Renal pelvis (tissue), 12 donors: Measurements from ENCODE around the gene DXO. TPM values are rescaled to one million over a fixed set of nuclear protein-coding genes. Genes with fewer than 3 reads are reported as not detected.
"Not testable (repeated sequence)": the region's sequence is repeated elsewhere in the genome, so short reads cannot be mapped to it uniquely, and the experiment has no call there.

ENCODE experiments used
- DNase-seq: peaks from one replicate; pipeline ENCODE4 v3.0.0-alpha.2; 2013
- long read RNA-seq, 16 experiments: transcript quantifications; one replicate each; lab custom pipeline, GENCODE V29; 2026
- polyA plus RNA-seq, 3 donors: library from polyadenylated mRNA; unstranded; fragments of 120-200 nt; gene quantifications; one replicate each; pipeline ENCODE4 v1.2.1, GENCODE V29; 2013; ENCODE audit not compliant: insufficient read length in 3 of 3

The DXO gene
- polyA plus RNA-seq, result 10 to 100 TPM; 33.8 to 37.2 (median 35.1) TPM
- long read RNA-seq, donor 1, transcript DXO-201 (7 exons, 1,628 nt), result major isoform, 5 of 85 reads
- long read RNA-seq, donor 1, partial matches to known transcripts, result 80 of 85 reads
- long read RNA-seq, donor 1, other reads (novel, unspliced or antisense), result 0 of 85 reads
- long read RNA-seq, donor 2, transcript DXO-201 (7 exons, 1,628 nt), result major isoform, 6 of 60 reads
- long read RNA-seq, donor 2, partial matches to known transcripts, result 34 of 60 reads
- long read RNA-seq, donor 2, other reads (novel, unspliced or antisense), result 17 of 60 reads
- long read RNA-seq, donor 3, partial matches to known transcripts, result 0 of 7 reads
- long read RNA-seq, donor 3, other reads (novel, unspliced or antisense), result 0 of 7 reads
- long read RNA-seq, donor 4, transcript DXO-201 (7 exons, 1,628 nt), result major isoform, 7 of 10 reads
- long read RNA-seq, donor 4, partial matches to known transcripts, result 0 of 10 reads
- long read RNA-seq, donor 4, other reads (novel, unspliced or antisense), result 0 of 10 reads
- long read RNA-seq, donor 5, partial matches to known transcripts, result 0 of 2 reads
- long read RNA-seq, donor 5, other reads (novel, unspliced or antisense), result 0 of 2 reads
- long read RNA-seq, donor 6, partial matches to known transcripts, result 0 of 3 reads
- long read RNA-seq, donor 6, other reads (novel, unspliced or antisense), result 0 of 3 reads
- long read RNA-seq, donor 7, transcript DXO-201 (7 exons, 1,628 nt), result major isoform, 5 of 7 reads
- long read RNA-seq, donor 7, partial matches to known transcripts, result 0 of 7 reads
- long read RNA-seq, donor 7, other reads (novel, unspliced or antisense), result 0 of 7 reads
- long read RNA-seq, donor 8, partial matches to known transcripts, result 0 of 2 reads
- long read RNA-seq, donor 8, other reads (novel, unspliced or antisense), result 0 of 2 reads
- long read RNA-seq, donor 9, partial matches to known transcripts, result 0 of 8 reads
- long read RNA-seq, donor 9, other reads (novel, unspliced or antisense), result 0 of 8 reads
- long read RNA-seq, donor 10, partial matches to known transcripts, result 0 of 3 reads
- long read RNA-seq, donor 10, other reads (novel, unspliced or antisense), result 0 of 3 reads
- long read RNA-seq, donor 11, partial matches to known transcripts, result 8 of 18 reads
- long read RNA-seq, donor 11, other reads (novel, unspliced or antisense), result 7 of 18 reads
- long read RNA-seq, donor 12, partial matches to known transcripts, result 0 of 10 reads
- long read RNA-seq, donor 12, other reads (novel, unspliced or antisense), result 0 of 10 reads
- long read RNA-seq, donor 13, partial matches to known transcripts, result 0 of 7 reads
- long read RNA-seq, donor 13, other reads (novel, unspliced or antisense), result 0 of 7 reads
- long read RNA-seq, donor 14, transcript DXO-201 (7 exons, 1,628 nt), result major isoform, 8 of 9 reads
- long read RNA-seq, donor 14, partial matches to known transcripts, result 0 of 9 reads
- long read RNA-seq, donor 14, other reads (novel, unspliced or antisense), result 0 of 9 reads
- long read RNA-seq, donor 15, transcript DXO-201 (7 exons, 1,628 nt), result major isoform, 10 of 16 reads
- long read RNA-seq, donor 15, partial matches to known transcripts, result 0 of 16 reads
- long read RNA-seq, donor 15, other reads (novel, unspliced or antisense), result 0 of 16 reads
- long read RNA-seq, donor 16, partial matches to known transcripts, result 0 of 4 reads
- long read RNA-seq, donor 16, other reads (novel, unspliced or antisense), result 0 of 4 reads

DNA sequence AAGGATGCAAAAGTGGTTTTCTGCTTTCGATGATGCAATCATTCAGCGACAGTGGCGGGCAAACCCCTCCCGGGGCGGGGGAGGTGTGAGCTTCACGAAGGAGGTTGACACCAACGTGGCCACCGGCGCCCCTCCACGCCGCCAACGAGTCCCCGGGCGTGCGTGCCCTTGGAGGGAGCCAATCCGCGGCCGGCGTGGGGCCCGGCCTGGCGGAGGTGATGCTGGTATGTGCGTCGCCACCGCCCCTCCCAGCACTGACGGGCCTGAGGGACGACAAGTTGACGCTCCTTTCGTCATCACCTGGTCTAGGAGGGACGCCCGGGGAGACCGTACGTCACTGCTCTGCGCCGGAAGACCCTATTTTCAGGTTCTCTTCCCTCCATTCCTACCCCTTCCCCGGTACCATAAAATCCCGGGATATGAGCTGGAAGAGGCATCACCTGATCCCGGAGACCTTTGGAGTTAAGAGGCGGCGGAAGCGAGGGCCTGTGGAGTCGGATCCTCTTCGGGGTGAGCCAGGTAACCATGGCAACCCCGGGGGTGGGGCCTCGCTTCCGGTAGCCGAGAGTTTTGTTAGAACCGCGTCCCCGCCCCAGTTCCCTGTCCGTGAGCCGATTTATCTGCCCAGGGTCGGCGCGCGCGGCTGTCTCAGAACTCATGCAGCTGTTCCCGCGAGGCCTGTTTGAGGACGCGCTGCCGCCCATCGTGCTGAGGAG is at the start of gene DXO:
Gene DXO (minus strand): TSS at position 146 of the 716 bp plus-strand sequence. CDS start 463 bp downstream, outside the sequence.
- peak; percentile 98 for DNase-seq

DNA sequence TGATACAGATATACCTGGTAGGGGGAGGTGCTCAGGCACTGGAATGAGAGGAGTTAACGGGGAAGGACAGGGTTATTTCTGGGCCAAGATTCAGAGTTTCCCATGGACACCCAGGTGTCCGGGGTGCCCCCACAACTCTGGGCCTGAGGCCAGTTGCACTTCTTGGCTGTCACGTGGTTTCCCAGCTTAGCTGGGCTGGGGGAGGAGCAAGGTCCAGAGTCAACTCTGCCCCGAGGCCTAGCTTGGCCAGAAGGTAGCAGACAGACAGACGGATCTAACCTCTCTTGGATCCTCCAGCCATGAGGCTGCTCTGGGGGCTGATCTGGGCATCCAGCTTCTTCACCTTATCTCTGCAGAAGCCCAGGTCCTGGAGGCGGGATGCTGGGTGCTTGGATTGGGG is 42.6 kb upstream of the DXO start, which contains the start of gene C4B:
Gene C4B (plus strand): TSS at position 249 of the 400 bp plus-strand sequence. CDS start 51 bp downstream, at position 300.
- not testable (repeated sequence) for DNase-seq

DNA sequence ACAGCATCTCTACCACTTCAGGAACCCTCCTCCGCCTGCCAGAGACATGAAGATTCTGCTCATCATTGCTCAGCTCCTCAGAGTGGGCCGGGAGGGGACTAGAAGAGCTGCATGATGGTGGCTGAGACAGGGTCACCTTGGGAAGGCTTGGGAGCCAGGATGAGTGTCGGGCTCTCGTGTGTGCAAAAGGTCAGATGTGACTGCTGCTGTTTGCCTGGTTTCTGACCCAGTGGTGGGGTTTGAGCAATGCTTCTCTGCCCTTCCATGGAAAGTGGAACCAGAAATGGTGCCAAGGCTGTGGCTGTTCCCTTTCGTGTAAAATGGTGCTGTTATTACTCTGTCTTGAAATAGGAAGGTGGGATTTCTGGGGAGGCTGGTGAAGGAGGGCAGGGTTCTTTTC is 41.8 kb upstream of the DXO start:
- DNase-seq, result not testable (repeated sequence)

DNA sequence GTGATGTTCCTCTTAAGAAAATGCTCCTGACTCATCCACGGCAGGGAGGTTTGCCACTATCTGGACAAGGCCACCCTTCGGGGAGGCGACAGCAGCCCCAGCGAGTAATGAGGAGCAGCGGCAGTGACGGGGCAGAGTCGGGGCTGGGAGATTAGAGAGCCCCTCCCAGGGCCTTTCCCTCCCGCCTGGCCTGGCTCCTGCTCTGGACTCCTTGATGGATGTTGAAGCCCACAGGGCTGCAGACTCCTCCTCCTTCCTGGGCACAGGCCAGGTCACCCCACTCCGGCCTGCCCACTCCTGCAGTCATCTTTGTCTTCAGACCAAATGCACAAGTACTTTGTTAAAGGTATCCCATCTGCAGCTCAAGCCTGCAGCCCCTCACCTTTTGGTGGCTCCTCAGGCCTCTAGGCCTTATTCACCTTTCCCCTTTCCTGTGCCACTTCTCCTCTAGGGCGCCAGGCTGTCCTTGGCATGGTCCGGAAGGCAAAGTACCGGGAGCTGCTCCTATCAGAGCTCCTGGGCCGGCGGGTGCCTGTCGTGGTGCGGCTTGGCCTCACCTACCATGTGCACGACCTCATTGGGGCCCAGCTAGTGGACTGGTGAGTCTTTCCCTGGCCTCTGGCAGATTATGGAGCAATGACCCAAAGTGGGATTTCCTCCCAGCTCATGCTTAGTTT is 41.1 kb upstream of the DXO start:
- not testable (repeated sequence) for DNase-seq

DNA sequence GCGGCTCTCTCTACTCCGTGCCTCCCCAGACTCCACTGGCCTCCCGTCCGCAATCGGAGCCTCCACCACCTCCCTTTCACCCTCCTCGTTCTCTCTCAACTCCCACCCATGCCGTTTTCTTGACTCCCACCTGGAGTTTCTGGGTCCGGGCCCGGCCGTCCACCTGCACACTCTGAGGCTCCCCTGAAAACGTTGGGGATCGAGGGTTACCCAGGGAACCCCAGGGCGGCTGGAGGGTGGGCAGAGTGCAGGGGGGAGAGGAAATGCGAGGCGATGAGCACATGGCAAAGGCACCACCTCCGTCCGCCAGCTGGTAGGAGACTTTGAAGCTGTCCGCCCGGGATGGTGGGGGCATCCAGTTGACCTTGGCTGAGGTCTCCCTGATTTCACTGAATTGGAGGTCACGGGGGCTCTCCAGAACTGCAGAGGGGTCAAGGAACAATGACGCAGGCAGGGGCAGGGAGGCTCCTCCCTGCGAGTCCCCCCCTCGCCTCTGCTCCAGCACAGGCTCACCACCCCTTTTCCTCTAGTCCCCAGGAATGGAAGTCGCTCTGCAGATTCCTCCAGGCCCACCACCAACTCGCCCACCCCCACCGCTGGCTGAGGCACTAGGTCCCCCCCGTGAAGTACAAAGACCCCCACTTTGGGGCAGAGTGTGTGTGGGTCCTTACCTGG is 39.1 kb upstream of the DXO start:
- DNase-seq, result not testable (repeated sequence)

DNA sequence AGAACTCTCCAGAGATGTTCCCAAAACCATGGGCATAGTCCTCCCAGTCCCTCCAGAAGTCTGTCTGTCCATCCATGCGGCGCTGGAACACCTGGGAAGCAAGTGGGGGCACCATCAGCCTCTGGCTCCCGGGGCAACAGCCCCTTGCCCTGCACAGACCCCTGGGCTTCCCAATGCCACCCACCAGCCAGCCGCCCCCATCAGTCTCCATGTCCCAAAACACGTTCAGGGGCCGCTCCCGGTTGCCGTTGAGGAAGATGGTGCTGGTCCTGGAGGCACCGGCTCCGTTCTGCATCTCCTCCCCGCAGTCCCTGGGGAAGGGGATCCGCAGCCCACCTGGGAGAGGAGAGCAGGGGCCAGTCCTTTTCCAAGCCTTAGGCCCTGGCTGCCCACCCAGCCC is 37.6 kb upstream of the DXO start:
- DNase-seq, result not testable (repeated sequence)

DNA sequence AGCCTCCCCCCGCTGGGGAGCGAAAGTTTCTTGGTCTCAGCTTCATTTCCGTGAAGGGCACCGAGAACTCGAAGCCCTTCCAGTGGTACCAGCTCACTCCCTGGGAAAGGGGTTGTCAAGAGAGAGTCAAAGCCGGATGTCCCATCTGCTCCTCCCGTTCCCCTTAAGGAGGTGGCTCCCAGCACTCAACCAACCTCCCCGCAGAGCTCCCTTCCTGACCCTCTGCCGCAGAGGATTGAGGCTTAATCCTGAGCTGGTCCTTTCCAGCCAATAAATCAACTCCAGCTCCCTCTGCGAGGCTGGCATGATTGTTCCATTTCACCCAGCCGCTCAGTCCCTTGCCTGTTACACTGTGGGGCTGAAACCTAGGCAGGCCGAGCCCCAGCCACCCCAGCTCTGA is 36.7 kb upstream of the DXO start:
- DNase-seq, result not testable (repeated sequence)

DNA sequence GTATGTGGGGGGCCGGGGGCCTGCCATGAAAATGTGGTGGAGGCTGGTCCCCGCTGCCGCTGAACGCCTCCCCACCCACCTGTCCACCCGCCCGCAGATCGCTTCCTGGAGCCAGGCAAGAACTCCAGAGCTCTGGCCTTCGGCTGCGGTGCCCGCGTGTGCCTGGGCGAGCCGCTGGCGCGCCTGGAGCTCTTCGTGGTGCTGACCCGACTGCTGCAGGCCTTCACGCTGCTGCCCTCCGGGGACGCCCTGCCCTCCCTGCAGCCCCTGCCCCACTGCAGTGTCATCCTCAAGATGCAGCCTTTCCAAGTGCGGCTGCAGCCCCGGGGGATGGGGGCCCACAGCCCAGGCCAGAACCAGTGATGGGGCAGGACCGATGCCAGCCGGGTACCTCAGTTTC is 36.1 kb upstream of the DXO start:
- not testable (repeated sequence) for DNase-seq

DNA sequence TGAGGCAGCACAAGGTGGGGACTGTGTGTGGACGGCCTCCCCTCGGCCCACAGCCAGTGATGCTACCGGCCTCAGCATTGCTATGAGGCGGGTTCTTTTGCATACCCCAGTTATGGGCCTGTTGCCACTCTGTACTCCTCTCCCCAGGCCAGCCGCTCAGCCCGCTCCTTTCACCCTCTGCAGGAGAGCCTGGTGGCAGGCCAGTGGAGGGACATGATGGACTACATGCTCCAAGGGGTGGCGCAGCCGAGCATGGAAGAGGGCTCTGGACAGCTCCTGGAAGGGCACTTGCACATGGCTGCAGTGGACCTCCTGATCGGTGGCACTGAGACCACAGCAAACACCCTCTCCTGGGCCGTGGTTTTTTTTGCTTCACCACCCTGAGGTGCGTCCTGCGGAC is 35.1 kb upstream of the DXO start:
- DNase-seq, result not testable (repeated sequence)

DNA sequence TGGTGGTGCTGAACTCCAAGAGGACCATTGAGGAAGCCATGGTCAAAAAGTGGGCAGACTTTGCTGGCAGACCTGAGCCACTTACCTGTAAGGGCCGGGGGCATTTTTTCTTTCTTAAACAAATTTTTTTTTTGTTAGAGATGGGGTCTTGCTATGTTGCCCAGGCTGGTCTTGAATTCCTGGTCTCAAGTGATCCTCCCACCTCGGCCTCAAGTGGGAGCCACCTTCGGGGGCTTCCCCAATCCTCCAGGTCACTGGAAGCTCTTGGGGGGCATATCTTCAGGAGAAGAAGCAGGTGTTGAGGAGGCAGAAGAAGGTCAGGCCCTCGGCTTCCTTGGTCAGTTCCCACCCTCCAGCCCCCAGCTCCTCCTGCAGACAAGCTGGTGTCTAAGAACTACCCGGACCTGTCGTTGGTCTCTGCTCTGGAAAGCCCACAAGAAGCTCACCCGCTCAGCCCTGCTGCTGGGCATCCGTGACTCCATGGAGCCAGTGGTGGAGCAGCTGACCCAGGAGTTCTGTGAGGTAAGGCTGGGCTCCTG is 34.1 kb upstream of the DXO start:
- DNase-seq, result not testable (repeated sequence)

DNA sequence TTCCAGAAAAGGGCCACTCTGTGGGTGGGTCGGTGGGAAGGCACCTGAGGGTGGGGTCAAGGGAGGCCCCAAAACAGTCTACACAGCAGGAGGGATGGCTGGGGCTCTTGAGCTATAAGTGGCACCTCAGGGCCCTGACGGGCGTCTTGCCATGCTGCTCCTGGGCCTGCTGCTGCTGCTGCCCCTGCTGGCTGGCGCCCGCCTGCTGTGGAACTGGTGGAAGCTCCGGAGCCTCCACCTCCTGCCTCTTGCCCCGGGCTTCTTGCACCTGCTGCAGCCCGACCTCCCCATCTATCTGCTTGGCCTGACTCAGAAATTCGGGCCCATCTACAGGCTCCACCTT is 33.6 kb upstream of the DXO start:
- not testable (repeated sequence) for DNase-seq

DNA sequence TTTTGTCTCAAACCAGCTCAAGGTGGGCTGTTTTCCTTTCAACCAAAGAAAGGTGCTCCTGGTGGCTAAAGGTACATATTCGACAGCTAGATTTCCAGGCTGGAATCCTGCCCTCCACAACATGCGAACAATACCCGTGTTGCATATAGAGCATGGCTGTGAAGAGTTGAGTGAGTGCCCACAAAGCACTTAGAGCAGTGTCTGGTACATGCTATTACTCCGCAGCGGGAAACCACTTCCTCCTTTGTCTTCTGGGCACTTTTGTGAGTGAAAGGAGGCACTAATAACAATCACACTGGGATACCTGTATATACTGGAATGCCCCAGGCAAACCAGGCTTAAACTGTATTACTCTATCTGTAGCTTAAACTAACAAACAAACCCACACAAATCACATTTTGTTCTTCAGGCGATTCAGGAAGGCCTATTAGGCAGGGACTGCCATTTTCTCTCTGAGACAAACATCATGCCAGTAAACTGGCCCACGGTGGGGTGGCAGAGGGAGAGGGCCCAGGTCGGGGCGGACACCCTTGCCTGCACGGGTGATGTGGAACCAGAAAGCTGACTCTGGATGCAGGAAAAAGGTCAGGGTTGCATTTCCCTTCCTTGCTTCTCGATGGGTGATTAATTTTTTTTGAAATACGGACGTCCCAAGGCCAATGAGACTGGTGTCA is 33.1 kb upstream of the DXO start:
- not testable (repeated sequence) for DNase-seq

DNA sequence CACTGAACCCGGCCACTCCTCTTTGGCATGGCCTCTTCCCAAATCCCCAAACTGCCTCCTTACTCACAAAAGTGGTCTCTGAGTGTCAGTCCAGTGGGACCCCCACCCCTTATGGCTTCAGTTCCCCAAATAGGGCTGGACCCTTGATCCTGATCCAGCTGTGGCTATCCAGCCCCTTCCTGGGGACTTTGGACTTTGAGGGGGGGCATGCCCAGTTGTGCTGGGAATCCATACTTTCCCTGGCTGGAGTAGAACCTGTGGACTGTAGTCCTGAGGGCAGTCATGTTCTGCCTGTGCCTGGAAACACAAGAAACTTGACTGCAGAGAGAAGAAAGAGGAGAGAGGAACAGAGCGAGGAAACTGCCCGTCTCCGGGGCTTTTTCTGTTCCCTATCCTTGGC is 32.5 kb upstream of the DXO start:
- DNase-seq, result not testable (repeated sequence)

DNA sequence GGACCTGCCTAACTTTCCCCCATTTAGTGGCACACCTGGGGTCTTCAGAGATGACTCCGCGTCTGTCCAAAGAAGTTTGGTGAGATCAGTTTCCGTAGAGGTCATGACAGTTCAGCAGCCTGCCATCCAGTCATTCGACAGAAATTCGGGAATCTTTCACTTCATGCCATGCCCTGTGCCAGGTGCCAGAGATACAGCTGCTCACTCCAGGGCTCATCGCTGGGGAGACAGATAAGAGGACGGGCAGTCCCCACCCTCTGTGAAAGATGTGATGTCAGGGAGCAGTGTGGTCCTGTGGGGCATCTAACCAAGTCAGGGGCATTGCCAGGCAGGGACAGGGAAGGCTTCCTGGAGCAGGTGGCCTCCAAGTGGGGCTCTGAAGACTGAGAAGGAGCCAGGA is 31.4 kb upstream of the DXO start:
- DNase-seq, result not testable (repeated sequence)

DNA sequence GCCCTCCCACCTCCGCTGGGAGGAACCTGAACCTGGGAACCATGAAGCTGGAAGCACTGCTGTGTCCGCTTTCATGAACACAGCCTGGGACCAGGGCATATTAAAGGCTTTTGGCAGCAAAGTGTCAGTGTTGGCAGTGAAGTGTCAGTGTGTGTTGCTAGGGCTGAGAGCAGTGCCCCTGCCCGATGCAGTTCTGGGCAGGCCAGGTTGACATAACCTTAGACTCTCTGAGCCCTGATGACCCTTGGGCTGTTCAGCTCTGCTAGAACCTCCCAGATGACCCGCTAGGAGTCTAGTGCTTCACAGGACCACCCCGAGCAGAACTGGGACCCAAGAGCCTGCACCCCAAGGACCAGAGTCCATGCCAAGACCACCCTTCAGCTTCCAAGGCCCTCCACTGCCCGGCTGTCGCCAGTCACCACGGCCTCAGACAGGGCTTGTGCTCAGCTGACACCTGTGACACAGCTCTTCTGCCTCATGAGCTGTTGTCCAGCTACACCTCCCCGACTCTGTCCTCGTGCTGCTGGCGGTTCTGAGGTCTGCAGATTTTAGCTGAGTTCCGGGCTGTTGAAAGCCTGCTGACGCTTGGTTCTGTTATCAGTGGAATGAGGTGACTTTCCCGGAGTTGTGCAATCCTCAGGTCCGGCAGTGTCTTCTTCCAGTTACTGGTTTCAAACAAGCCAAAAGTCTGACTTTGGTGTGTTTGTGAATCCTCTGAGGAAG is 30.8 kb upstream of the DXO start:
- DNase-seq, result not testable (repeated sequence)

DNA sequence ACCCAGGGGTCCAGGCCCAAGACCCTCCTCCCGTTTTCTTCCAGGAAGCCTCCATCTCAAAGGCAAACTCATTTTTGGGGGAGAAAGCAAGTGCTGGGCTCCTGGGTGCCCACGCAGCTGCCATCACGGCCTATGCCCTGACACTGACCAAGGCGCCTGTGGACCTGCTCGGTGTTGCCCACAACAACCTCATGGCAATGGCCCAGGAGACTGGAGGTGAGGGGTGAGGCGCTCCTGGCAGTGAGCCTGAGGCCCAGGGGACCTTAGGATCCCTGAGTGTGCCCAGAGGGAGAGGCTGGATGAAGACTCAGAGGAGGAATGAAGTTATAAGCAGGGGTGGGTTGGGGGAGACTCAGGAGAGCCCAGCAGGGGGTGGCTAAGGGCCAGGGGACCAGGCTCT is 24.4 kb upstream of the DXO start:
- DNase-seq, result not testable (repeated sequence)

DNA sequence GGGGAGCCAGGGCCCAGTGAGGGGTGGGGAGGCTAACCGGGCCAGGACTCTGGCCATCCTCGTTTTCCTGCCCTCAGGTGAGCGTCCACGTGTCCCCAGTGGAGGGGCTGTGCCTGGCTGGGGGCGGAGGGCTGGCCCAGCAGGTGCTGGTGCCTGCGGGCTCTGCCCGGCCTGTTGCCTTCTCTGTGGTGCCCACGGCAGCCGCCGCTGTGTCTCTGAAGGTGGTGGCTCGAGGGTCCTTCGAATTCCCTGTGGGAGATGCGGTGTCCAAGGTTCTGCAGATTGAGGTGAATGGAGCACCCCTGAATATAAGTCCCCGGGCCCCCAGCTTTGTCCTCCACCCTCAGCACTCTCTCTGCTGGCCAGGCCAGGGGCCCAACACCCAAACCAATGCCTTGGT is 22.5 kb upstream of the DXO start:
- not testable (repeated sequence) for DNase-seq
